GM19023 (cell line): ENCODE results near the gene MALRD1.
"Not testable (repeated sequence)": the region's sequence is repeated elsewhere in the genome, so short reads cannot be mapped to it uniquely, and the experiment has no call there.

ENCODE experiments used
- ATAC-seq: cut with Tn5 transposase; IDR thresholded peaks from one replicate; pipeline ENCODE4 v1.9.1; 2021; ENCODE audit warnings: mild to moderate bottlenecking, moderate library complexity; ENCODE audit not compliant: unreplicated experiment

Gene MALRD1

GRCh38 chr10:19480353-19480752, 431.8 kb downstream of the MALRD1 start:
- no peak for ATAC-seq

GRCh38 chr10:19483421-19483820, 434.8 kb downstream of the MALRD1 start:
- no peak for ATAC-seq

- ATAC-seq = no peak
Measured at GRCh38 chr10:19488592-19489280, 440.1 kb downstream of the MALRD1 start.

GRCh38 chr10:19491166-19491565, 442.6 kb downstream of the MALRD1 start:
- no peak for ATAC-seq

GRCh38 chr10:19493917-19494316, 445.3 kb downstream of the MALRD1 start:
- no peak for ATAC-seq

GRCh38 chr10:19497026-19497425, 448.4 kb downstream of the MALRD1 start:
- ATAC-seq = no peak

GRCh38 chr10:19498393-19499290, 450.0 kb downstream of the MALRD1 start:
- no peak for ATAC-seq

- ATAC-seq = no peak
Measured at GRCh38 chr10:19499291-19499770, 450.7 kb downstream of the MALRD1 start.

GRCh38 chr10:19500959-19501358, 452.4 kb downstream of the MALRD1 start:
- no peak for ATAC-seq

GRCh38 chr10:19505320-19506312, 457.0 kb downstream of the MALRD1 start:
- no peak for ATAC-seq

- ATAC-seq = not testable (repeated sequence)
Measured at GRCh38 chr10:19510005-19510732, 461.6 kb downstream of the MALRD1 start.

GRCh38 chr10:19518109-19518508, 469.5 kb downstream of the MALRD1 start:
- ATAC-seq = no peak

GRCh38 chr10:19518632-19519031, 470.0 kb downstream of the MALRD1 start:
- ATAC-seq = no peak

GRCh38 chr10:19531324-19531723, 482.7 kb downstream of the MALRD1 start:
- ATAC-seq = no peak

GRCh38 chr10:19532411-19532810, 483.8 kb downstream of the MALRD1 start:
- ATAC-seq = no peak

- no peak for ATAC-seq
Measured at GRCh38 chr10:19541299-19541698, 492.7 kb downstream of the MALRD1 start.

- no peak for ATAC-seq
Measured at GRCh38 chr10:19546224-19546623, 497.6 kb downstream of the MALRD1 start.

GRCh38 chr10:19549503-19549902, 500.9 kb downstream of the MALRD1 start:
- ATAC-seq = no peak

GRCh38 chr10:19556666-19557065, 508.1 kb downstream of the MALRD1 start:
- no peak for ATAC-seq

- ATAC-seq = no peak
Measured at GRCh38 chr10:19561181-19561580, 512.6 kb downstream of the MALRD1 start.
